Measurements from ENCODE around the gene NCAPD2. TPM values are rescaled to one million over a fixed set of nuclear protein-coding genes. Genes with fewer than 3 reads are reported as not detected.
A peak's percentile ranks its signal among the peaks of the same experiment; 100 is the strongest.

The NCAPD2 gene
- total RNA-seq, 1 experiment from 2014 or later = 114 TPM

- Mint-ChIP-seq H3K9me3 (no peaks in the 10 kb centered on the region), H3K36me3 (ENCODE audit: insufficient read depth in 1 of 3, low read depth in 3 of 3) (peaks cover 2 to 7% (median 5%) of the 10 kb centered on the region in 3 experiments), H3K4me1 (peaks cover 40 to 49% of the 10 kb centered on the region in 2 experiments), H3K27me3 (ENCODE audit: low read depth) (no peaks in the 10 kb centered on the region; the same call in none of the 2 replicates), H3K27ac (peak overlapping the region; percentile 85 to 99 (median 99); a peak in 6 of 7 replicates), H3K4me3 (peak overlapping the region in 1 of 2 experiments; percentile 73; a peak in 2 of 5 replicates)
- Histone ChIP-seq H2BK12ac (ENCODE audit: insufficient read length, low read depth, low read length) (no peak overlapping the region), H2AK5ac (ENCODE audit: insufficient read length, low read length) (no peak overlapping the region), H4K20me1 (ENCODE audit: control insufficient read depth, insufficient read depth, insufficient read length) (no peaks in the 10 kb centered on the region), H3K23me2 (ENCODE audit: insufficient read length, low read depth, low read length, poor library complexity, severe bottlenecking) (peaks cover 3% of the 10 kb centered on the region), H4K8ac (replicated peaks; ENCODE audit: insufficient read length, low read depth, low read length) (no peak overlapping the region), H2AFZ (ENCODE audit: low read length) (no peak overlapping the region), H3K4me2 (ENCODE audit: insufficient read depth, insufficient read length, low read length) (no peak overlapping the region), H4K91ac (ENCODE audit: insufficient read length, low read depth, low read length) (no peak overlapping the region), H3K56ac (ENCODE audit: insufficient read length, low read depth, low read length) (no peak overlapping the region), H2BK5ac (ENCODE audit: insufficient read length, low read length) (no peak overlapping the region), H3K79me2 (ENCODE audit: insufficient read depth, low read length) (no peaks in the 10 kb centered on the region), H3K9ac (ENCODE audit: extremely low read depth, insufficient read length, low read length) (no peak overlapping the region), H2BK20ac (ENCODE audit: low read depth, low read length, poor library complexity, severe bottlenecking) (no peak overlapping the region), H3K27ac (ENCODE audit: insufficient read length, low read depth, low read length) (no peak overlapping the region), H3K9me3 (ENCODE audit: control insufficient read depth, low read depth, low read length) (no peaks in the 10 kb centered on the region), H3K4me1 (ENCODE audit: insufficient read depth, low read length) (peaks cover 11% of the 10 kb centered on the region; the same call in 1 of the 2 replicates), H3K18ac (ENCODE audit: insufficient read length, low read depth, low read length) (no peak overlapping the region), H3K4ac (ENCODE audit: low read depth, low read length) (no peak overlapping the region), H3K27me3 (ENCODE audit: insufficient read depth, low read length) (no peaks in the 10 kb centered on the region), H3K23ac (ENCODE audit: insufficient read length, low read depth, low read length) (no peak overlapping the region), H2BK15ac (ENCODE audit: low read depth, low read length) (no peak overlapping the region), H2BK120ac (ENCODE audit: low read depth, low read length, poor library complexity, severe bottlenecking) (no peak overlapping the region), H4K5ac (ENCODE audit: insufficient read length, low read depth, low read length) (no peak overlapping the region), H3T11ph (ENCODE audit: low read length) (no peak overlapping the region), H3K79me1 (ENCODE audit: insufficient read depth, low read depth, low read length, poor library complexity, severe bottlenecking) (no peaks in the 10 kb centered on the region), H3K14ac (ENCODE audit: insufficient read depth, low read length) (peak overlapping the region; percentile 26; the same call in 1 of the 2 replicates)
- no peak for TF ChIP-seq CTCF (conservative IDR thresholded peaks at IDR 0.05)
- no peak for DNase-seq
- WGBS (ENCODE audit: extremely low coverage, insufficient read length, low lambda C conversion rate) = no CpG with 5 or more reads among the region's 16 CpGs
Measured at GRCh38 chr12:6450091-6450868, 43.6 kb upstream of the NCAPD2 start.

Data from H9 (cell line).